ENCODE measurements around the gene HDAC10. TPM values are rescaled to one million over a fixed set of nuclear protein-coding genes. Genes with fewer than 3 reads are reported as not detected.

The HDAC10 gene
- total RNA-seq, 1 donor from 2014 or later = 5.4 TPM

DNA sequence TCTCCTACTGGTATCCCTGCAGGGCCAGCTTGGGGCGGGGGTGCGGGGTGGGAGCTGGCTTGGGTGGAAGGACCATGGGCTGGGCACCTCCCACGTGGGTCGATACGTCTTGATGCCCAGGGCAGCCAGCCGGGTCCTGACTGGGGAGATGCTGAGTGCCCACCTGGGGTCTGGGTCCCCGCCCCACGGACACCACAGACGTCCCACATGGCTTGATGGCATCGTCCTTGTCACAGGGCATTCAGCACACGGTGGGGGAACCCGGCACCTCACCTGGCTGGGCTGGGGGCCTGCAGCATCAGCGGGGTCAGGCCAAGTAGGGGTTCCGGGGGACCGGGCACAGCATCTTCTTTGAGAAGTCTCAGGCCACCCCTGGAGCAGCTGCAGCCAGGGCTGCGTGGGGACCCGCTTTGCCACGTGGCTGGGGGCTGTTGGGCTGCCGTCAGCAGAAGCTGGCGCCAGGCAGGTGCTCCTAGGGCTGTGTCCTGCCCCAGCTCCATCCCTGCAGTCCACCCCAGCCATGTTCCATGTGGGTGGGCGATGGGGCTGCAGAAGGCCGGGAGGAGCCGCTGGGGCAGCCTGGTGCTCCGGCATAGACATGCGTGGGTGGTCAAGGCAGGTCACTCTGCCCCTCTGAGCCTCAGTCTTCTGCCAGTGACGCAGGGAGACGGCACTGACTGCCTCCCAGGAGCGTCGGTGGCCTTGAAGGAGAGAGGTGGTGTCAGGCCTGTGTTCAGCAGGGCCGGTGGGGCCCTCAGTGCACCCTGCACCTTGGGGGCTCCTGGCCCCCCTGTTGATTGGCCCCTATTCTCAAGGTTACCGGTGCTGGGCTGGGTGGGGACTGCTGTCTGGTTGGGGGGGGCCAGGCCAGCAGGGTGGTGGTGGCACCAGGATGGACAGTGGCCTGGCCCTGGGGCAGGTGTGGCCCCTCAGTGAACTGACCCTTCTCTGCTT lies 41.8 kb downstream of the HDAC10 start:
- no peak overlapping the region for H3K9ac ChIP-seq
- H3K9me3 ChIP-seq (ENCODE audit: low read depth) = no peaks in the 10 kb centered on the region
- TF ChIP-seq EZH2phosphoT487 (IDR thresholded peaks at IDR 0.05) (no peak), EZH2 (IDR thresholded peaks at IDR 0.05) (no peak)
- no peak overlapping the region for H3K4me2 ChIP-seq
- peak overlapping the region; percentile 12 for H3K4me3 Mint-ChIP-seq
- peaks cover 4% of the 10 kb centered on the region for H3F3A ChIP-seq (ENCODE audit: low read depth)
- no peak for DNase-seq (ENCODE audit: low spot score)
- H3K27me3 Mint-ChIP-seq (ENCODE audit: insufficient read depth, low read depth) = peaks cover 2% of the 10 kb centered on the region
- no peak overlapping the region for H2AFZ ChIP-seq (replicated peaks)
- H3K36me3 ChIP-seq = no peaks in the 10 kb centered on the region
- peaks cover 27% of the 10 kb centered on the region for H4K20me1 ChIP-seq (ENCODE audit: low read depth)
- H3K36me3 Mint-ChIP-seq = peaks cover 31% of the 10 kb centered on the region
- H3K4me1 Mint-ChIP-seq = peaks cover 7% of the 10 kb centered on the region
- H3K4me1 ChIP-seq = no peaks in the 10 kb centered on the region
- no peaks in the 10 kb centered on the region for H3K9me3 Mint-ChIP-seq
- peaks cover 12% of the 10 kb centered on the region for H3K79me2 ChIP-seq (ENCODE audit: low read depth)
- no peak overlapping the region for H3K4me3 ChIP-seq
- H3K27ac Mint-ChIP-seq = no peak overlapping the region
- H3K27me3 ChIP-seq = no peaks in the 10 kb centered on the region
- no peak overlapping the region for H3K27ac ChIP-seq

DNA sequence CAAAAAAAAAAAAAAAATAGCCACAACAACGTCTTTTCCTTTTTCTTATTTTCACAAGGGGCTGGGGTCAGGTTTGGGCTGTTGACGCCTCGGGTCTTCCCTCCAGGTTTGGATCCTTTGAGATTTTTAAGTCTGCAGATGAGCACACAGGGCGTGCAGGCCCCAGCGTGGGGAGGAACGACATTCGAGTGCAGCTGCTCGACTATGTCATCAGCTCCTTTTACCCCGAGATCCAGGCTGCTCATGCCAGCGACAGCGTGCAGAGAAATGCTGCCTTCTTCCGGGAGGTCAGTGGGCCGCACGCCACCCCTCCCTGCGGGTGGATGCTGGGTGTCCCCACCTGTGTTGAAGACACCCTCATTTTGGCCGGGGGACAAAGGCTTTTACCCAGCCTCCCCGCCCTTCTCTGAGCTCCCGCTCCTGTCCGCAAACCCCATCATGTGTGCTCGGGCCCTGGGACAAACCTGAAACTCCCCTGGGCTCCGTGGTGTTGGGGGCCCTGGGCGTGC lies 42.6 kb downstream of the HDAC10 start:
- H4K20me1 ChIP-seq (ENCODE audit: low read depth) = peaks cover 32% of the 10 kb centered on the region
- Mint-ChIP-seq H3K36me3 (peaks cover 33% of the 10 kb centered on the region), H3K27ac (no peak overlapping the region), H3K4me1 (peaks cover 10% of the 10 kb centered on the region), H3K27me3 (ENCODE audit: insufficient read depth, low read depth) (peaks cover 4% of the 10 kb centered on the region), H3K9me3 (peaks cover 4% of the 10 kb centered on the region), H3K4me3 (no peak overlapping the region)
- no peak overlapping the region for H3K27ac ChIP-seq
- H3K9ac ChIP-seq = no peak overlapping the region
- H3K36me3 ChIP-seq = peaks cover under 1% of the 10 kb centered on the region
- H3K4me3 ChIP-seq = no peak overlapping the region
- no peaks in the 10 kb centered on the region for H3K27me3 ChIP-seq
- TF ChIP-seq EZH2 (IDR thresholded peaks at IDR 0.05) = no peak
- TF ChIP-seq, protein P1, sequence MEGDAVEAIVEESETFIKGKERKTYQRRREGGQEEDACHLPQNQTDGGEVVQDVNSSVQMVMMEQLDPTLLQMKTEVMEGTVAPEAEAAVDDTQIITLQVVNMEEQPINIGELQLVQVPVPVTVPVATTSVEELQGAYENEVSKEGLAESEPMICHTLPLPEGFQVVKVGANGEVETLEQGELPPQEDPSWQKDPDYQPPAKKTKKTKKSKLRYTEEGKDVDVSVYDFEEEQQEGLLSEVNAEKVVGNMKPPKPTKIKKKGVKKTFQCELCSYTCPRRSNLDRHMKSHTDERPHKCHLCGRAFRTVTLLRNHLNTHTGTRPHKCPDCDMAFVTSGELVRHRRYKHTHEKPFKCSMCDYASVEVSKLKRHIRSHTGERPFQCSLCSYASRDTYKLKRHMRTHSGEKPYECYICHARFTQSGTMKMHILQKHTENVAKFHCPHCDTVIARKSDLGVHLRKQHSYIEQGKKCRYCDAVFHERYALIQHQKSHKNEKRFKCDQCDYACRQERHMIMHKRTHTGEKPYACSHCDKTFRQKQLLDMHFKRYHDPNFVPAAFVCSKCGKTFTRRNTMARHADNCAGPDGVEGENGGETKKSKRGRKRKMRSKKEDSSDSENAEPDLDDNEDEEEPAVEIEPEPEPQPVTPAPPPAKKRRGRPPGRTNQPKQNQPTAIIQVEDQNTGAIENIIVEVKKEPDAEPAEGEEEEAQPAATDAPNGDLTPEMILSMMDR (IDR thresholded peaks at IDR 0.05) = no peak
- no peak for TF ChIP-seq EZH2phosphoT487 (IDR thresholded peaks at IDR 0.05)
- no peaks in the 10 kb centered on the region for H3K9me3 ChIP-seq (ENCODE audit: low read depth)
- H3K4me2 ChIP-seq = no peak overlapping the region
- H3K4me1 ChIP-seq = no peaks in the 10 kb centered on the region
- H3K79me2 ChIP-seq (ENCODE audit: low read depth) = peaks cover 10% of the 10 kb centered on the region
- no peak overlapping the region for H2AFZ ChIP-seq (replicated peaks)
- DNase-seq (ENCODE audit: low spot score) = no peak
- peaks cover 4% of the 10 kb centered on the region for H3F3A ChIP-seq (ENCODE audit: low read depth)

DNA sequence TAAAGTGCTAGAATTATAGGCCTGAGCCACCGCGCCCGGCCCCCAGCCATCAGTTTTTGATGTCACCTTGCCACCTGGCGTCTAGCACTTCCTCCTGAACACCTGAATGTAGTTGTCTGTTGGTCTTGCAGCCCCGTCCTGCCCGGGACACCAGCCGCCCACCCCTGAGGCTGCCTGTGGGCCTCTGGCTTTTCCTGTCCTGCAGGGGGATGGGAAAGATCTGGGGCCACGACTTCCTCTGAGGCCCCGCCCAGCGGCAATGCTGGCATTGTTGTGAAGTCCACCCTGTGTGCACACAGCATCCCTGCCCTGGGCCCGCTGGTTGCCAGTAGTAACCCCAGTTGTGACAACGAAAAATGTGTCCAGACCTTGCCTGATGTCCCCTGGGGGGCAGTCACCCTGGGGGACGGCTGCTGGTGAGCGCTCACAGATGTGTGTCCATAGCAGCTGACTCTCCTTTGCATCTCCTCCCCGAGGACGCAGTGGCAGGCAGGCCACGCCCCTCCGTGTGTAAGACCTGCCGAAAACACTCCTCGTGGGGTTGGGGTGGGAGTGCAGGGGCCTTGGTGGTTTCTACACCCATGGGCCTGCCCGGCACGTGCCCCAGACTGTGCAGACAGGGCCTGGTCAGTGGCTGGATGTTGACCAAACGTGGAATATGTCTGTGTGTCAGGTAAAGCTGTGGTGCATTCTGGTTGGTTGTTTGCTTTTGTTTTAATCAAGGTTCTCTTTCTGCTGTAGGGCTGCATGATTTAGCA lies 43.5 kb downstream of the HDAC10 start:
- Histone ChIP-seq H3K36me3 (peaks cover 10% of the 10 kb centered on the region), H3K27me3 (no peaks in the 10 kb centered on the region), H3F3A (ENCODE audit: low read depth) (peaks cover 3% of the 10 kb centered on the region), H3K4me3 (no peak overlapping the region), H3K4me1 (peaks cover under 1% of the 10 kb centered on the region), H3K9me3 (ENCODE audit: low read depth) (no peaks in the 10 kb centered on the region), H2AFZ (replicated peaks) (no peak overlapping the region), H3K79me2 (ENCODE audit: low read depth) (peaks cover 14% of the 10 kb centered on the region), H3K9ac (no peak overlapping the region), H3K4me2 (no peak overlapping the region), H4K20me1 (ENCODE audit: low read depth) (peaks cover 35% of the 10 kb centered on the region), H3K27ac (no peak overlapping the region)
- TF ChIP-seq, protein P1 (IDR thresholded peaks at IDR 0.05) = no peak
- TF ChIP-seq EZH2 (IDR thresholded peaks at IDR 0.05) = no peak
- no peak for TF ChIP-seq EZH2phosphoT487 (IDR thresholded peaks at IDR 0.05)
- peaks cover 4% of the 10 kb centered on the region for H3K9me3 Mint-ChIP-seq
- peaks cover 11% of the 10 kb centered on the region for H3K4me1 Mint-ChIP-seq
- H3K27ac Mint-ChIP-seq = no peak overlapping the region
- peaks cover 33% of the 10 kb centered on the region for H3K36me3 Mint-ChIP-seq
- peaks cover 4% of the 10 kb centered on the region for H3K27me3 Mint-ChIP-seq (ENCODE audit: insufficient read depth, low read depth)
- H3K4me3 Mint-ChIP-seq = no peak overlapping the region
- no peak for DNase-seq (ENCODE audit: low spot score)

Measured in neural progenitor cell (in vitro differentiated cells).